Liver (tissue), 9 donors: Measurements from ENCODE around the gene SEC24D. TPM values are rescaled to one million over a fixed set of nuclear protein-coding genes. Genes with fewer than 3 reads are reported as not detected.

Experiments
- DNase-seq: peaks from one replicate; pipeline ENCODE4 v3.0.0-alpha.2; 2017; ENCODE audit warnings: low spot score
- H3K27ac ChIP-seq, 2 donors: one replicate each; pipeline ENCODE4 v1.7.0; 2013; ENCODE audit warnings: inconsistent platforms in 2 of 2, low read length in 2 of 2, control low read depth in 1 of 2, low read depth in 1 of 2, mild to moderate bottlenecking in 1 of 2
- H3K27me3 ChIP-seq, 4 donors: one replicate each; pipeline versions ENCODE4 v1.6.1 to v1.7.0; 2013; ENCODE audit warnings: low read length in 3 of 4, inconsistent platforms in 1 of 4, mild to moderate bottlenecking in 1 of 4, moderate library complexity in 1 of 4; ENCODE audit not compliant: control insufficient read depth in 4 of 4, insufficient read depth in 4 of 4
- H3K36me3 ChIP-seq, 4 donors: one replicate each; pipeline versions ENCODE4 v1.6.1 to v1.7.0; 2013; ENCODE audit warnings: low read length in 3 of 4, mild to moderate bottlenecking in 3 of 4, low read depth in 1 of 4, moderate library complexity in 1 of 4; ENCODE audit not compliant: control insufficient read depth in 4 of 4, insufficient read depth in 3 of 4
- H3K4me1 ChIP-seq, 4 donors: one replicate each; pipeline versions ENCODE4 v1.6.1 to v1.7.0; 2013; ENCODE audit warnings: low read length in 3 of 4, mild to moderate bottlenecking in 3 of 4, moderate library complexity in 1 of 4; ENCODE audit not compliant: control insufficient read depth in 4 of 4, insufficient read depth in 4 of 4
- H3K4me3 ChIP-seq, 3 donors: one replicate each; pipeline versions ENCODE4 v1.6.1 to v1.7.0; 2013; ENCODE audit warnings: low read length in 3 of 3, control low read depth in 1 of 3, low read depth in 1 of 3, mild to moderate bottlenecking in 1 of 3
- H3K9ac ChIP-seq, 2 donors: one replicate each; pipeline ENCODE4 v1.7.0; 2013; ENCODE audit warnings: low read length in 2 of 2, mild to moderate bottlenecking in 2 of 2, moderate library complexity in 2 of 2, control low read depth in 1 of 2, low read depth in 1 of 2
- H3K9me3 ChIP-seq, 4 donors: one replicate each; pipeline versions ENCODE4 v1.6.1 to v1.7.0; 2013; ENCODE audit warnings: low read length in 3 of 4; ENCODE audit not compliant: control insufficient read depth in 4 of 4
- FOXA1 ChIP-seq: IDR thresholded peaks from 2 replicates; pipeline ENCODE4 v1.6.1; 2016; ENCODE audit warnings: antibody characterized with exemption
- FOXA2 ChIP-seq: IDR thresholded peaks from 2 replicates; pipeline ENCODE4 v1.6.1; 2016; ENCODE audit warnings: antibody characterized with exemption
- HNF4A ChIP-seq, 2 donors: conservative IDR thresholded peaks; 2 replicates each; pipeline ENCODE4 v1.6.1; 2016; ENCODE audit warnings: antibody characterized with exemption in 2 of 2, mild to moderate bottlenecking in 2 of 2
- HNF4G ChIP-seq: IDR thresholded peaks from 2 replicates; pipeline ENCODE4 v1.6.1; 2016; ENCODE audit warnings: antibody characterized with exemption
- JUND ChIP-seq, 2 donors: IDR thresholded peaks; 2 replicates each; pipeline ENCODE4 v1.6.1; 2016; ENCODE audit warnings: antibody characterized with exemption in 2 of 2
- MAX ChIP-seq: IDR thresholded peaks from 2 replicates; pipeline ENCODE4 v1.6.1; 2016; ENCODE audit warnings: antibody characterized with exemption
- NR2F2 ChIP-seq: IDR thresholded peaks from 2 replicates; pipeline ENCODE4 v1.6.1; 2016; ENCODE audit warnings: antibody characterized with exemption
- RAD21 ChIP-seq, 2 donors: IDR thresholded peaks; 2 replicates each; pipeline ENCODE4 v1.6.1; 2016; ENCODE audit warnings: antibody characterized with exemption in 2 of 2, mild to moderate bottlenecking in 2 of 2
- SP1 ChIP-seq: IDR thresholded peaks from 2 replicates; pipeline ENCODE4 v1.6.1; 2018; ENCODE audit warnings: antibody characterized with exemption, mild to moderate bottlenecking
- YY1 ChIP-seq: IDR thresholded peaks from 2 replicates; pipeline ENCODE4 v1.6.1; 2016; ENCODE audit warnings: antibody characterized with exemption, mild to moderate bottlenecking
- ZBTB33 ChIP-seq: IDR thresholded peaks from 2 replicates; pipeline ENCODE4 v1.6.1; 2016; ENCODE audit warnings: antibody characterized with exemption
- WGBS: extraction: QIAGEN DNeasy Blood & Tissue Kit; methylation state at CpG from one replicate; pipeline ENCODE4 v1.1.7; 2013; 5-methylcytosine and 5-hydroxymethylcytosine counted together
- polyA plus RNA-seq, 2 donors: library from polyadenylated mRNA; stranded (reverse) in 1 of 2; unstranded in 1 of 2; fragments of 200-250 nt in 1 of 2; fragments of >200 nt in 1 of 2; fragmentation: Nextera tagmentation in 1 of 2; extraction: Ambion mirVana in 1 of 2; gene quantifications; one replicate each; pipeline versions ENCODE4 v1.2.1 to v1.2.3, GENCODE V29; 2013 to 2015
- total RNA-seq, 2 donors: library from RNA; depleted of rRNA; stranded (reverse); fragments of >200 nt; gene quantifications; one replicate each; pipeline ENCODE4 v1.2.3, GENCODE V29; 2014
- TF ChIP-seq, protein P1 (sequence below): fragments of 150-350 bp; IDR thresholded peaks from 2 replicates; pipeline ENCODE4 v1.5.1; 2017; ENCODE audit warnings: improper control_type of control experiment, low read depth, low read length; ENCODE audit not compliant: missing input control
- donor health status: healthy.
- donor health status: healthy.
- donor health status: healthy.
- donor health status: healthy.
- donor health status: healthy.

SEC24D gene
- total and polyA plus RNA-seq, 4 donors: 16.0 to 80.8 (median 33.7) TPM

DNA sequence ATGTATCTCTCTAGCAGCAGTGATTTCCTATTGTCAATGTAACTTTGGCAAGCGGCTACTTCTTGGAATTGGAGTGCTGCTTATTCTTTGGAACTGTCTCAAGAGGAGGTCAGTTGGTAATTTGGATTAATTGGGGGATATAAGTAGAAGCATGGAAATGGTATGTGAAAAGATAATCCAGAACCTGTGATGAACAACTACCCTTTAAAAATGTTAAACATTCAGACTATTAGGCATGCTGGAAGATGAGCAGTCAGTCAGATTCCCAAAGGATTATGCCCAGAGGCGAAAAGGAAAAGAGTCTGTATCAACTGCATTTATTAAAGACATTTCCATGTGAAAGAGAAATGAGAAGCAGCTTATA lies 62.5 kb downstream of the SEC24D start:
- H3K36me3 ChIP-seq: peaks cover 0 to 7% (median 4%) of the 10 kb centered on the region in 4 donors
- no peaks in the 10 kb centered on the region for H3K9me3 ChIP-seq
- DNase-seq: no peak
- H3K4me1 ChIP-seq: peaks cover 0 to 8% (median 1%) of the 10 kb centered on the region in 4 donors
- H3K4me3 ChIP-seq: no peak overlapping the region
- H3K9ac ChIP-seq: no peak overlapping the region
- 85% methylated on average over 2 of the region's 2 CpGs for WGBS
- no peaks in the 10 kb centered on the region for H3K27me3 ChIP-seq
- no peak overlapping the region for H3K27ac ChIP-seq
- TF ChIP-seq SP1 (no peak), FOXA1 (no peak), HNF4G (no peak), JUND (IDR thresholded peaks at IDR 0.05) (no peak), FOXA2 (no peak)

DNA sequence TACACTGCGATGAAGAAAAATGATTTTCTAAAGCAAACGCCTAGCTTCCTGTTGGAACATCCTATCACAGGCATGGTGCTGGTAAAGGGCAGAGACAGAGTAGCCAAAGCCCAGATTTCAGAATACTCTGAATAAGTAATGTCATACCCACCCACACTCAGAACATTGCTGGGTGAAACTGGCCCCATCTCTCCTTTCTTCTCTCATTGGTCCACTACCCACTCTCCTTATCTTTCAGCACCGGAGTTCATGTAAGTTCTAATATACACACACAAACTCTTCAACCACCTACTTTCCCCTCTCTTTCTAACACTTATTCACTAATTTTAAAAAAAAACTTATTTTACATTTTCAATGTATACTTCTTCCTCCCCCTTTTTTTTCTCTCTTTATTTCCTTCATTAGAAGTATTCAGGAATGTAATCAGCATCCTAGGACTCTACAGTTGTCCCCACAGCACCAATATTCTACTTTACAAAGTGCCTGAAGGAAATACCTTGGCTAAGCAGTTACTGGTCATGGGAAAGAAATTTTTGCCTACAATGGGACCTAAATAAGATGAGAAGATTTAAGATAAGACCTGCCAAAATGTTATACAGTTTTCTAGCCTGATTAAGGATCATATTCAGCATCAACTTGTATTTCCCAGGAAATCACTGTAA lies 63.0 kb downstream of the SEC24D start:
- Histone ChIP-seq H3K27me3 (no peaks in the 10 kb centered on the region), H3K9ac (no peak overlapping the region), H3K9me3 (no peaks in the 10 kb centered on the region), H3K4me3 (no peak overlapping the region), H3K27ac (peak overlapping the region in 1 of 2 donors; percentile 5), H3K4me1 (peaks cover 0 to 8% (median 1%) of the 10 kb centered on the region in 4 donors), H3K36me3 (peaks cover 3 to 9% (median 4%) of the 10 kb centered on the region in 4 donors)
- no peak for DNase-seq
- WGBS: 60% methylated on average over 3 of the region's 3 CpGs
- TF ChIP-seq ZBTB33: no peak
- TF ChIP-seq RAD21 (IDR thresholded peaks at IDR 0.05): no peak
- TF ChIP-seq, protein P1, sequence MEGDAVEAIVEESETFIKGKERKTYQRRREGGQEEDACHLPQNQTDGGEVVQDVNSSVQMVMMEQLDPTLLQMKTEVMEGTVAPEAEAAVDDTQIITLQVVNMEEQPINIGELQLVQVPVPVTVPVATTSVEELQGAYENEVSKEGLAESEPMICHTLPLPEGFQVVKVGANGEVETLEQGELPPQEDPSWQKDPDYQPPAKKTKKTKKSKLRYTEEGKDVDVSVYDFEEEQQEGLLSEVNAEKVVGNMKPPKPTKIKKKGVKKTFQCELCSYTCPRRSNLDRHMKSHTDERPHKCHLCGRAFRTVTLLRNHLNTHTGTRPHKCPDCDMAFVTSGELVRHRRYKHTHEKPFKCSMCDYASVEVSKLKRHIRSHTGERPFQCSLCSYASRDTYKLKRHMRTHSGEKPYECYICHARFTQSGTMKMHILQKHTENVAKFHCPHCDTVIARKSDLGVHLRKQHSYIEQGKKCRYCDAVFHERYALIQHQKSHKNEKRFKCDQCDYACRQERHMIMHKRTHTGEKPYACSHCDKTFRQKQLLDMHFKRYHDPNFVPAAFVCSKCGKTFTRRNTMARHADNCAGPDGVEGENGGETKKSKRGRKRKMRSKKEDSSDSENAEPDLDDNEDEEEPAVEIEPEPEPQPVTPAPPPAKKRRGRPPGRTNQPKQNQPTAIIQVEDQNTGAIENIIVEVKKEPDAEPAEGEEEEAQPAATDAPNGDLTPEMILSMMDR: no peak
- no peak for TF ChIP-seq FOXA1
- no peak for TF ChIP-seq HNF4A (conservative IDR thresholded peaks at IDR 0.05)
- TF ChIP-seq MAX: no peak
- TF ChIP-seq NR2F2: no peak
- no peak for TF ChIP-seq SP1

DNA sequence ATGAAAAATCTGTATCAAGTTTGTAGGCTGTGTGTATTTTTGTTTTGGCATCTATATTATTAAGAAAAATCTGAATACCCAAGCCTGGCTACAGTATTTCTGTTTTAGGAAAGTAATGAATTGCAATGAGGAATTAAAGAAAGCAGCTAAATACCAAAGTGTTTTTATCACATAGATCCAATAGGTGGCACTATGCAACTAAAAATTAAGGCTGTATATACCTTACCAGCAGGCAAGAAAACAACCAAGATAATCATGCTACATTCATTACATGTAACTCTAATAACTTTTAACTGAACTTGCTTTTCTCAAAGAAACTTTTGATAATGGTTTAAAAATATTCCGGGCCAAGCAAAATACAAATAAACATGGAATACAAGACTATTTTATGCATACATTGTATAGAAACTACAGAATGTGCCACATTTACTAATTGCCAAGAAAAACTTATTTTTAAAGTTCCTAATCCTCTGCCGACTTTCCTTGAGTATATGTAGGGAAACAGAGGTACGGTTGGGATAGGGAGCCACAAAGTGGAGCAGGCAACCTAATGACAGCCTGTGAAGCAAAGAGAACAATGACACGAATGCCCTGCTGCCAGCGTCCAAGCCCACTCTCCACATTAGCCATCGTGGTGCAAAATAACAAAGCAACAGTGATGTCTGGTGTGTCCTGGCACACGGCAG lies 63.7 kb downstream of the SEC24D start:
- TF ChIP-seq RAD21 (IDR thresholded peaks at IDR 0.05): peak; percentile 86 to 87
- TF ChIP-seq, protein P1: peak; percentile 53
- TF ChIP-seq YY1: no peak
- H3K9ac ChIP-seq: no peak overlapping the region
- no peaks in the 10 kb centered on the region for H3K27me3 ChIP-seq
- peaks cover 3 to 12% (median 8%) of the 10 kb centered on the region in 4 donors for H3K36me3 ChIP-seq
- H3K27ac ChIP-seq: peak overlapping the region in 1 of 2 donors; percentile 5
- no peak overlapping the region for H3K4me3 ChIP-seq
- no peaks in the 10 kb centered on the region for H3K9me3 ChIP-seq
- peaks cover 0 to 8% (median 1%) of the 10 kb centered on the region in 4 donors for H3K4me1 ChIP-seq
- DNase-seq: no peak
- WGBS: 57% methylated on average over 7 of the region's 7 CpGs
